ENCODE data around the gene FGGY. TPM values are rescaled to one million over a fixed set of nuclear protein-coding genes. Genes with fewer than 3 reads are reported as not detected.

FGGY gene
- total and polyA plus RNA-seq, 2 donors: 15.6 to 25.3 TPM

DNA sequence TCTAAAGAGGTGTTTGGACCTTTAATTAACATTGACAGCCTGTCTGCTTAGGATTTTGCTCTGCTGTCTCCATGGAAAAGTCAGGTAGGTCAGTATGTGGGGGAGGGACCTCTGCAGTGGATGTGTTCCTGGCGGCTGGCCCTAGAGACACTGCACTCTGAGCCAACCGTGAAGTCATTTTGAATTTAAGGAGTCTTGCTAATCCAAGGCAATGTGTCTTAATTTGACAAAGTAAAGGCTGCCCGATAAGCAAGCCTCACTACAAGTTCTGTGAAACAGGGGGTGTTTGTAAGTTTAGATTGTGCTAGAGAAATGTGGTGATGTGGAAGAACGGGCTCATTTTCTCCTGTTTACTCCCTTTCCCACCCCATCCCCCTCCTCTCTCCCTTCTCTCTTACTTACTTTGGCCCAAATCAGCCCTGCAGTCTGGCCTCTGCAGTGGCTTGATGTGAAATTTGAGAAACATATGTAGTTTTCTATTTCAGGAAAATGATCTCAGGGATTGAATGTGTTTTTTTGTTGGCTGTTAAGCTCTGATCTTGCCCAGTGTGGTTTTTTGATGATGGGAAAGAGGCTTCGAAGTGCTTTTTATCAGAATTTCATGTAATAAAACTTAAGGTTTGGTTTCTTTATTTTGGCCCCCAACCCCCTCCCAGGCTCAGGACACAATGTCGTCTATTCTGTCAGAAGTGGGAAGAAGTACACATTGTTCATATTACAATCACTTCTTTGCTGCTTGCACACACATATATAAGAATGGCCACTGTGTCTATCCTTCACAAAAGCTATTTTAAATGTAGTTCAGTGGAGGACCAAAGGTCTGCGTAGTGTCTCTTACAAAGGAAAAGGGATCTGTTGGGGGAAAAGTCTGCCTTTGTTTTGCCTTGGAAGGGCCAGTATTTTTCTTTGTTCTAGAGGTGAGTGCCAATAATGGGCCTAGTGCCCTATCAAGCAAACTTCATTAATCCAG is 96.6 kb downstream of the FGGY start:
- WGBS: 94% methylated on average over 7 of the region's 7 CpGs

DNA sequence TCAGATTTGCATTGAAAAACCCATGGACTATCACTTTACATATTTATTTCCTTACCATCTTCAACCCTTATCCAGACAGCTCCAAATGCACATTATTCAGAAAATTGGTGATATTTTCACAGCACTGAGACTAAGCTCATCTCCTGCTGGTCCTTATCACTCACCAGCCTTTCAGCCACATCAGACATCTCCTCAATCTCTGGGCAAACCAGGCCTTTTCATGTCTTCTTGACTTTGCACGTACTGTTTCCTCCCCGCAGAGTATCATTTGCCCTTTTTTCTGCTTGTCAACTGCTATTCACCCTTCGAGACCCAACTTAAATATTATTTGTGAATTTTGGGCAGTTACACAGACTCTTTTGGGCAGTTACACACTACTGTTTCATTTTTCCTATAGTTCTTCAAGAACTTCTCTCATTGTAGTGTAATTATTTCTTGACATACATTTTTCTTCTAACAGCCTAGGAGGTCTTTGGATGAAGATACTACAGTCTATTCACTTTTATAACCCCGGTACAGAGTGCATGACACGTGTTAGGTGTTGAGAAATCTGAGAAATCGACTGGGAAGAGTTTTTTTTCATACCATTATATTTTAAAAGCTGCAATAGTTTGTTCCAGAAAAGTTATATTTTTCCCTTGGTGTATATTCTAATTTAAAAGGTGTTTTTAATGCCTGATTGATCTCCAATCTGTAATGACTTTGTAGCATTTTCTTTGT is 98.0 kb downstream of the FGGY start:
- H3K4me3 ChIP-seq (ENCODE audit: low read length in 2 of 2): no peak overlapping the region
- no peaks in the 10 kb centered on the region for H3K36me3 ChIP-seq (ENCODE audit: control insufficient read depth in 2 of 2, insufficient read depth in 2 of 2, low read length in 1 of 2)
- peaks cover 0 to 9% of the 10 kb centered on the region in 2 donors for H3K4me1 ChIP-seq (ENCODE audit: control insufficient read depth in 2 of 2, insufficient read depth in 2 of 2, low read length in 2 of 2)
- H3K27ac ChIP-seq (ENCODE audit: low read depth in 1 of 2, low read length in 1 of 2): no peak overlapping the region
- H3K9me3 ChIP-seq (ENCODE audit: control insufficient read depth in 2 of 2, insufficient read depth in 1 of 2, low read length in 1 of 2): no peaks in the 10 kb centered on the region
- DNase-seq (ENCODE audit: low read depth in 6 of 9, low spot score in 9 of 9): peak in 7 of 9 donors; percentile 10 to 53 (median 15)
- no peaks in the 10 kb centered on the region for H3K27me3 ChIP-seq (ENCODE audit: control insufficient read depth in 2 of 2, insufficient read depth in 1 of 2, low read length in 1 of 2)
- 63% methylated on average over 6 of the region's 6 CpGs for WGBS

More for the DNA sequence above, 96.6 kb downstream of the FGGY start:
- H3K27ac ChIP-seq (ENCODE audit: low read depth in 1 of 2, low read length in 1 of 2): peak overlapping the region; percentile 58 to 79
- no peak overlapping the region for H3K4me3 ChIP-seq (ENCODE audit: low read length in 2 of 2)
- no peaks in the 10 kb centered on the region for H3K36me3 ChIP-seq (ENCODE audit: control insufficient read depth in 2 of 2, insufficient read depth in 2 of 2, low read length in 1 of 2)
- peaks cover 0 to 9% of the 10 kb centered on the region in 2 donors for H3K4me1 ChIP-seq (ENCODE audit: control insufficient read depth in 2 of 2, insufficient read depth in 2 of 2, low read length in 2 of 2)
- no peak for DNase-seq (ENCODE audit: low read depth in 6 of 9, low spot score in 9 of 9)
- no peaks in the 10 kb centered on the region for H3K27me3 ChIP-seq (ENCODE audit: control insufficient read depth in 2 of 2, insufficient read depth in 1 of 2, low read length in 1 of 2)
- H3K9me3 ChIP-seq (ENCODE audit: control insufficient read depth in 2 of 2, insufficient read depth in 1 of 2, low read length in 1 of 2): no peaks in the 10 kb centered on the region

DNA sequence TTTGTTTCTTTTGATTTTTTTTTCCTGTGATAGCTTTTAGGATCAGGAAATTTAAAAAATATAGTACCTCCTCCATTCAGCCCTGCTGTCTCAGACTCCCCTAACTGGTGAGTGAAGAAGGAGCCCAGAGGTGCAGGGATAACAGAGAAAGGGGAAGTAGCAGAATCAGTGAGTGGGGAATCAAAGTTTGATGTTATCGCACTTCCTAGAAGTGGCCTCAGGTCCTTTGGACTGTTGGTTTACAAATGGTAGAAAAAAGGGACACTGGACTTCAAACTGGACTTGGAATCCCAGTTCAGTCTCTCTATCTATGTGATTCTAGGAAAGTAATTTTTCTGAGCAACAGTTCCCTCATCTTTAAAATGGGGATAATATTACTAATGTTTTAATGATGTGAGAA is 99.5 kb downstream of the FGGY start:
- H3K36me3 ChIP-seq (ENCODE audit: control insufficient read depth in 2 of 2, insufficient read depth in 2 of 2, low read length in 1 of 2): no peaks in the 10 kb centered on the region
- 92% methylated on average over 1 of the region's 1 CpG for WGBS
- H3K4me3 ChIP-seq (ENCODE audit: low read length in 2 of 2): no peak overlapping the region
- DNase-seq (ENCODE audit: low read depth in 6 of 9, low spot score in 9 of 9): no peak
- H3K4me1 ChIP-seq (ENCODE audit: control insufficient read depth in 2 of 2, insufficient read depth in 2 of 2, low read length in 2 of 2): peaks cover 0 to 9% of the 10 kb centered on the region in 2 donors
- no peaks in the 10 kb centered on the region for H3K9me3 ChIP-seq (ENCODE audit: control insufficient read depth in 2 of 2, insufficient read depth in 1 of 2, low read length in 1 of 2)
- no peaks in the 10 kb centered on the region for H3K27me3 ChIP-seq (ENCODE audit: control insufficient read depth in 2 of 2, insufficient read depth in 1 of 2, low read length in 1 of 2)
- H3K27ac ChIP-seq (ENCODE audit: low read depth in 1 of 2, low read length in 1 of 2): no peak overlapping the region

DNA sequence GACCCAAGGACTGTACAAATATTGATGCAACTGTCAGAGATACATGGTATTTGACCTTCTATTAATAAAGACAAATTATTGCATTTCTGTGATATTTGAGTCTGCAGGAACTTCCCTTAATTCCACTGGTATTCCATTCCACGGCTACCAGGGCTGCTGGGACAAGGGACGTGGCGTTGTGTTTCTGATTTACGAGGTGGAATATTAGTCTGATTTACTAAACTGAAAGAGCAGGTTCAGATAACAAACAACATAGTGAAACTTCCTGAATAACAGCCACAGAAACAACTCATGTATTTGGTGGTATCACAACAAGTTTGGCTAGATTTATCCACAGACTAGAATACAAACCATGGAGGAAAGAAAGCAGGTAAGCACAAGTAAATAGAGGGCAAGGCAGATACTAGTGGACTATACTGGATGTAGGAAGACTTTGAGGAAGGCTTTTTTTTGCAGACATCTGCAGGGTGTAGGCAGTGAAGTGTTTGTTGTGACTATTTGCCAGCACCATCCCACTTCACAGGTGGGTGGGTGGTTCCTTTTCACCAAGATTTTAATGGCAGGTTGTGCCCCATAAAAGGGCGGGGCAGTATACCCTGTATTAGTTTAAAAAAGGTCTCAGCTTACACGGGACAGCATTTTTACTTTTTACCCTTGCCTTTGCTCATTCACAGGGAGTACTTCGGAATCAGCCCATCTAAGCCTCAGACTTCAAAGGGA is 100.4 kb downstream of the FGGY start:
- DNase-seq (ENCODE audit: low read depth in 6 of 9, low spot score in 9 of 9): no peak
- H3K9me3 ChIP-seq (ENCODE audit: control insufficient read depth in 2 of 2, insufficient read depth in 1 of 2, low read length in 1 of 2): no peaks in the 10 kb centered on the region
- H3K27me3 ChIP-seq (ENCODE audit: control insufficient read depth in 2 of 2, insufficient read depth in 1 of 2, low read length in 1 of 2): no peaks in the 10 kb centered on the region
- peaks cover 0 to 9% of the 10 kb centered on the region in 2 donors for H3K4me1 ChIP-seq (ENCODE audit: control insufficient read depth in 2 of 2, insufficient read depth in 2 of 2, low read length in 2 of 2)
- 89% methylated on average over 7 of the region's 7 CpGs for WGBS
- no peak overlapping the region for H3K27ac ChIP-seq (ENCODE audit: low read depth in 1 of 2, low read length in 1 of 2)
- H3K4me3 ChIP-seq (ENCODE audit: low read length in 2 of 2): no peak overlapping the region
- H3K36me3 ChIP-seq (ENCODE audit: control insufficient read depth in 2 of 2, insufficient read depth in 2 of 2, low read length in 1 of 2): no peaks in the 10 kb centered on the region

DNA sequence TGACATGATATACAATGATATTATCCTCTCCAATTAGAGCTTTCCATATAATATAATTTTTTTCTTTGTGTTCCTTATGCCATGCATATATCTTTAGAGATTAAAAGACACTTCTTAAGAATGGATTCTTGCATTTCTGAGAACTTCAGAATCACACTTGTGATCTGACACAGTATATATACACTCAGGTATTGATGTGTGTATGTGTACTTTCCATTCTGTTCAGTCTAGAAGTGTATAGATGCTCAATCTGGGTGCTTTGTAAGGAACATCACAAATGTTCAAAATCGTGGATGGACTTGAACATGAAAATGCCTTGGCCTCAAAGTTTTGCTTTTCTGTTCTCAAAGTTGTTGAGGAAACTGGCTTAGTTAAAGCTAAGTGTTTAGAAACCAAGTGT is 102.7 kb downstream of the FGGY start:
- WGBS: 92% methylated on average over 1 of the region's 1 CpG
- Histone ChIP-seq H3K4me1 (ENCODE audit: control insufficient read depth in 2 of 2, insufficient read depth in 2 of 2, low read length in 2 of 2) (peaks cover 0 to 1% of the 10 kb centered on the region in 2 donors), H3K27me3 (ENCODE audit: control insufficient read depth in 2 of 2, insufficient read depth in 1 of 2, low read length in 1 of 2) (no peaks in the 10 kb centered on the region), H3K9me3 (ENCODE audit: control insufficient read depth in 2 of 2, insufficient read depth in 1 of 2, low read length in 1 of 2) (no peaks in the 10 kb centered on the region), H3K27ac (ENCODE audit: low read depth in 1 of 2, low read length in 1 of 2) (no peak overlapping the region), H3K4me3 (ENCODE audit: low read length in 2 of 2) (no peak overlapping the region), H3K36me3 (ENCODE audit: control insufficient read depth in 2 of 2, insufficient read depth in 2 of 2, low read length in 1 of 2) (no peaks in the 10 kb centered on the region)
- no peak for DNase-seq (ENCODE audit: low read depth in 6 of 9, low spot score in 9 of 9)

DNA sequence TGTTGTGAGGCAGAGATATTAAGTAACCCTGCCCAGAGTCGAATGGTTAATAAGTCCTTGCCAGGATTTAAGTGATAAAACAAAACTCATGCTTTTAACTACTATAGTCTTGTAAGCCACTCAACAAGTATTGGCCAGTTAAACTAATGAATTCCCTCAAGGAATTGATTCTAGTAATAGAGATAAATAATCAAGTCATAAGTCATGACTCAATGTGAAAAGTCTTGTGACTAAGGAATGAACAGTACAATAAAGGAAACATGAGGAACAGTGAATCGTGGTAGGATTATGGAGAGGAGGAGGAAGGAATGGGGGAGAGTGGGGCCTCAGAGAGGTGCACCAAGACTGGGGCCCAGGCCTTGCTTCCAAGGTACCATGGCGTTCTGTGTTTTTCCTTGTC is 104.7 kb downstream of the FGGY start:
- no peak for DNase-seq (ENCODE audit: low read depth in 6 of 9, low spot score in 9 of 9)
- no peaks in the 10 kb centered on the region for H3K4me1 ChIP-seq (ENCODE audit: control insufficient read depth in 2 of 2, insufficient read depth in 2 of 2, low read length in 2 of 2)
- 97% methylated on average over 3 of the region's 3 CpGs for WGBS

DNA sequence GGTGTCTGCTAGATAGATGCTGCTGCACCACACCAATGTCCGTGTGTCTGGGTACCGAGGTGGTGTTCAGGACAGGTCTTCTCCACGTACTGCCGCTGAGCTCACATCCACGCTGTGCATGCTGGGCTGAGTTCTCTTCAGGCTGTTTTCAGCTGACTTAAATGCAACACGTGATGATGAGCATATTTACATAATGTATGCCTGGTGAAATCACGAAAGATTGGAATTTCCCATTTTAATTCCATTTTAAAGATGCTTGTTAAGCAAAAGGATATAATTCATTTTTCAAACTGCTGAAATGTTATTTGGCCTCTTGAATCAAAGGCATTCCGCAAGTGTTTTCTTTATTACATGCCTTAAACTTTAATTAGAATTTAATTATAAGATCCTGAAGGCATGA is 107.9 kb downstream of the FGGY start:
- no peaks in the 10 kb centered on the region for H3K36me3 ChIP-seq (ENCODE audit: control insufficient read depth in 2 of 2, insufficient read depth in 2 of 2, low read length in 1 of 2)
- H3K4me3 ChIP-seq (ENCODE audit: low read length in 2 of 2): no peak overlapping the region
- H3K27me3 ChIP-seq (ENCODE audit: control insufficient read depth in 2 of 2, insufficient read depth in 1 of 2, low read length in 1 of 2): no peaks in the 10 kb centered on the region
- H3K9me3 ChIP-seq (ENCODE audit: control insufficient read depth in 2 of 2, insufficient read depth in 1 of 2, low read length in 1 of 2): no peaks in the 10 kb centered on the region
- no peaks in the 10 kb centered on the region for H3K4me1 ChIP-seq (ENCODE audit: control insufficient read depth in 2 of 2, insufficient read depth in 2 of 2, low read length in 2 of 2)
- 95% methylated on average over 8 of the region's 8 CpGs for WGBS
- H3K27ac ChIP-seq (ENCODE audit: low read depth in 1 of 2, low read length in 1 of 2): no peak overlapping the region
- DNase-seq (ENCODE audit: low read depth in 6 of 9, low spot score in 9 of 9): no peak

More for the DNA sequence above, 104.7 kb downstream of the FGGY start:
- Histone ChIP-seq H3K9me3 (ENCODE audit: control insufficient read depth in 2 of 2, insufficient read depth in 1 of 2, low read length in 1 of 2) (no peaks in the 10 kb centered on the region), H3K27me3 (ENCODE audit: control insufficient read depth in 2 of 2, insufficient read depth in 1 of 2, low read length in 1 of 2) (no peaks in the 10 kb centered on the region), H3K27ac (ENCODE audit: low read depth in 1 of 2, low read length in 1 of 2) (no peak overlapping the region), H3K4me3 (ENCODE audit: low read length in 2 of 2) (no peak overlapping the region), H3K36me3 (ENCODE audit: control insufficient read depth in 2 of 2, insufficient read depth in 2 of 2, low read length in 1 of 2) (no peaks in the 10 kb centered on the region)

DNA sequence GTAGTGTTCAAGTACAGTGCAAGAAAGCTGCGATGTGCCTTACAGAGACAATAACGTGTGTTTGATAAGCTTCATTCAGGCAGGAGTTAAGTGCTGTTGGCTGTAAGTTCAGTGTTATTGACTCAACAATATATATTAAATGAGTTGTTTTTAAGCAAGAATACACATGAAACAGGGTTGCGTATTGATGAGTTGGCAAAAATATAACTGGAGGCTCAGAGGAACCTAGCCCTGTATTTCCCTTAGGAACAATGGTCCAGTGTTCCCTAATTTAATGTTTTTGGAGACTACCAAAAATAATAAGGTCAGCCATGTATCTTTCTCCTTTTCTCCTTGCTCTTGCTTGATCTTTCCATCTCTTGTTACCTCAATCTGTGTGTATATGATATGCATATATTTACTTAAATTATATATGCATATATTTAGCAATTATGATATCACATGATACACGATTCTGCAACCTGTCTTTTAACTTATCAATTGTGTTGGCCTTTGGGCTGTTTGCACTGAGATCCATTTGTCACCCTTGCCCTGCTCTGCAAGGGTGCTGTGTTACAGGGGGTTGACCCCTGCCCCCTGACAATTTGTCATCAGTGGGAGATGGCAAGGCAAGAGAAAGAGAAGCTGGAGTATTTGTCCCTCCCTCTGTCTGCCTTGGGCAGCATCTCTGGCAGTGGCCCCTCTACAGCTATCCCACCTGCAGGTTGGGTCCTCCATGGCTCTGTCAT is 109.7 kb downstream of the FGGY start:
- no peak overlapping the region for H3K4me3 ChIP-seq (ENCODE audit: low read length in 2 of 2)
- 99% methylated on average over 4 of the region's 4 CpGs for WGBS

More for the DNA sequence above, 109.7 kb downstream of the FGGY start:
- Histone ChIP-seq H3K9me3 (ENCODE audit: control insufficient read depth in 2 of 2, insufficient read depth in 1 of 2, low read length in 1 of 2) (no peaks in the 10 kb centered on the region), H3K27me3 (ENCODE audit: control insufficient read depth in 2 of 2, insufficient read depth in 1 of 2, low read length in 1 of 2) (no peaks in the 10 kb centered on the region), H3K27ac (ENCODE audit: low read depth in 1 of 2, low read length in 1 of 2) (no peak overlapping the region), H3K4me1 (ENCODE audit: control insufficient read depth in 2 of 2, insufficient read depth in 2 of 2, low read length in 2 of 2) (no peaks in the 10 kb centered on the region), H3K36me3 (ENCODE audit: control insufficient read depth in 2 of 2, insufficient read depth in 2 of 2, low read length in 1 of 2) (no peaks in the 10 kb centered on the region)
- no peak for DNase-seq (ENCODE audit: low read depth in 6 of 9, low spot score in 9 of 9)
